Calu3 (cell line): Measurements from ENCODE around the gene CLIP4. TPM values are rescaled to one million over a fixed set of nuclear protein-coding genes. Genes with fewer than 3 reads are reported as not detected.
A peak's percentile ranks its signal among the peaks of the same experiment; 100 is the strongest.

Experiments
- BruUV-seq: library from RNA; stranded (reverse); fragments of 400-500 nt; replicated peaks from 2 replicates; lab custom pipeline; 2021; lab: Mats Ljungman, UMichigan
- CTCF ChIA-PET: fragments of 300-600 bp; sonication (Branson Sonifier 250); formaldehyde crosslinking; loops from one replicate; lab custom pipeline; 2022; ENCODE audit warnings: antibody characterized with exemption; lab: Charles Lee
- DNase-seq: peaks from one replicate; pipeline ENCODE4 v3.0.0; 2022
- H3K27ac Mint-ChIP-seq: one replicate; pipeline ENCODE4 v1.8.0; 2022; ENCODE audit warnings: mixed read lengths; ENCODE audit not compliant: unreplicated experiment
- H3K27me3 Mint-ChIP-seq: one replicate; pipeline ENCODE4 v1.8.0; 2022; ENCODE audit warnings: mixed read lengths; ENCODE audit not compliant: unreplicated experiment
- H3K36me3 Mint-ChIP-seq: one replicate; pipeline ENCODE4 v1.8.0; 2022; ENCODE audit warnings: mild to moderate bottlenecking, moderate library complexity, mixed read lengths; ENCODE audit not compliant: insufficient read depth, unreplicated experiment
- H3K4me1 Mint-ChIP-seq: one replicate; pipeline ENCODE4 v1.8.0; 2022; ENCODE audit warnings: mild to moderate bottlenecking, low read depth, mixed read lengths; ENCODE audit not compliant: unreplicated experiment
- H3K4me3 Mint-ChIP-seq: one replicate; pipeline ENCODE4 v1.8.0; 2022; ENCODE audit warnings: mild to moderate bottlenecking, low read depth, moderate library complexity, mixed read lengths; ENCODE audit not compliant: unreplicated experiment
- H3K9me3 Mint-ChIP-seq: one replicate; pipeline ENCODE4 v1.8.0; 2022; ENCODE audit warnings: low read depth, mixed read lengths; ENCODE audit not compliant: unreplicated experiment
- CTCF ChIP-seq: fragments of 200-600 bp; IDR thresholded peaks from one replicate; pipeline ENCODE4 v1.8.0; 2022; ENCODE audit warnings: antibody characterized with exemption; ENCODE audit not compliant: unreplicated experiment
- intact Hi-C: fragments of 100-400 bp; cut with micrococcal nuclease; formaldehyde crosslinking; loops from one replicate; pipeline ENCODE4 v1.10.0; 2022; ENCODE audit not compliant: unreplicated experiment
- total RNA-seq: library from RNA; stranded (reverse); gene quantifications from 2 replicates; pipeline ENCODE4 v1.2.3, GENCODE V29; 2022

Gene CLIP4
- total RNA-seq, 1 experiment from 2014 or later, result 184 TPM

DNA sequence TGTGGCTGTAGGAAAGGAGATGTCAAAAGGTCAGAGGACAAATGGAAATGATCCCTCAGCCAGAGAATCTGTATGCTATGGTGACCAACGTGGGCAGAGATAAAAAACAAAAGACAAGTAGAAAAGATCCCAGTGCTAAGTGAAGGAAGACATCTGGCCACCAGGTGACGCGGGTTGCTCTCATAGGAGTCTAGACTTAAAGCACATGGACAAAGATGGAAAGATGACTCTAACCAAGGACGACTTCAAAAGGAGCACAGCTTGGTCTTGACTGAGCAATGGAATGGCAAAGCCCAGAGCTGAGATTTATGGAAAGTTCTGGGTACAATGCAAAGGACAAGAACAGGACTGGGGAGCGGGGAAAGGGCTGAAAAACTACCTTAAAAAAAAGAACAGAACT is 96.8 kb downstream of the CLIP4 start:
- no TSS peak for BruUV-seq
- Mint-ChIP-seq H3K4me1 (no peaks in the 10 kb centered on the region), H3K27ac (peak overlapping the region; percentile 62), H3K27me3 (no peaks in the 10 kb centered on the region), H3K4me3 (no peak overlapping the region), H3K36me3 (peaks cover 60% of the 10 kb centered on the region), H3K9me3 (no peaks in the 10 kb centered on the region)
- no peak for TF ChIP-seq CTCF
- CTCF ChIA-PET, result interaction anchor here (0.8 kb wide), 1 partner anchor 187 kb away, joined by 3 read pairs; no protein-coding TSS in a partner anchor
- intact Hi-C loops, result no loop called here
- DNase-seq, result no peak

GRCh38 chr2:29213888-29214291 is 98.7 kb downstream of the CLIP4 start:
- Mint-ChIP-seq H3K36me3 (peaks cover 46% of the 10 kb centered on the region), H3K27me3 (no peaks in the 10 kb centered on the region), H3K4me1 (no peaks in the 10 kb centered on the region), H3K4me3 (no peak overlapping the region), H3K27ac (no peak overlapping the region), H3K9me3 (no peaks in the 10 kb centered on the region)
- intact Hi-C loops, result loop anchor here (1.0 kb wide), 1 partner anchor 24 kb away; no protein-coding TSS in a partner anchor
- no peak for TF ChIP-seq CTCF
- no peak for DNase-seq
- BruUV-seq, result no TSS peak
- CTCF ChIA-PET, result no interaction called here

- Mint-ChIP-seq H3K4me3 (no peak overlapping the region), H3K36me3 (peaks cover 45% of the 10 kb centered on the region), H3K4me1 (no peaks in the 10 kb centered on the region), H3K27ac (peak overlapping the region; percentile 54), H3K27me3 (no peaks in the 10 kb centered on the region), H3K9me3 (no peaks in the 10 kb centered on the region)
- no TSS peak for BruUV-seq
- intact Hi-C loops, result no loop called here
- TF ChIP-seq CTCF, result no peak
- DNase-seq, result no peak
- CTCF ChIA-PET, result no interaction called here
Measured at GRCh38 chr2:29215073-29215472, 99.9 kb downstream of the CLIP4 start.

- CTCF ChIA-PET, result no interaction called here
- Mint-ChIP-seq H3K36me3 (peaks cover 50% of the 10 kb centered on the region), H3K9me3 (no peaks in the 10 kb centered on the region), H3K4me3 (no peak overlapping the region), H3K27me3 (no peaks in the 10 kb centered on the region), H3K4me1 (no peaks in the 10 kb centered on the region), H3K27ac (peak overlapping the region; percentile 54)
- DNase-seq, result no peak
- intact Hi-C loops, result no loop called here
- BruUV-seq, result no TSS peak
- no peak for TF ChIP-seq CTCF
Measured at GRCh38 chr2:29215739-29216608, 100.8 kb downstream of the CLIP4 start.
